Measurements from ENCODE around the gene LIMK1. TPM values are rescaled to one million over a fixed set of nuclear protein-coding genes. Genes with fewer than 3 reads are reported as not detected.

The LIMK1 gene
- total and polyA plus RNA-seq, 3 experiments from 2014 or later, result 10.1 to 23.6 (median 23.1) TPM

GRCh38 chr7:74094224-74095101, 10.9 kb downstream of the LIMK1 start:
- DNase-seq, result peak; percentile 57 to 86 (median 65)
- Mint-ChIP-seq H3K36me3 (peaks cover 7 to 29% (median 11%) of the 10 kb centered on the region in 3 donors), H3K27ac (peak overlapping the region; percentile 95 to 99 (median 98)), H3K9me3 (no peaks in the 10 kb centered on the region), H3K4me3 (peak overlapping the region; percentile 81 to 96 (median 92)), H3K27me3 (no peaks in the 10 kb centered on the region), H3K4me1 (peaks cover 15 to 37% (median 15%) of the 10 kb centered on the region in 3 donors)
- Histone ChIP-seq H3K9me3 (ENCODE audit: low read length) (no peaks in the 10 kb centered on the region), H3K27ac (ENCODE audit: low read depth, low read length) (peak overlapping the region; percentile 82), H3K36me3 (ENCODE audit: insufficient read depth, low read length) (no peaks in the 10 kb centered on the region), H3K4me3 (ENCODE audit: low read length) (peak overlapping the region; percentile 54), H3K4me1 (ENCODE audit: insufficient read depth, low read length) (peaks cover 26% of the 10 kb centered on the region), H3K27me3 (ENCODE audit: insufficient read depth, low read length, poor library complexity, severe bottlenecking) (no peaks in the 10 kb centered on the region)
- ChIA-PET CTCF (interaction anchor here (1.6 to 2.4 kb wide), 3 partner anchors 10 to 307 kb away, joined by 4 to 8 read pairs (median 7); partner anchors contain the start of gene LIMK1), POLR2A (interaction anchor here (0.6 to 1.9 kb wide), 5 partner anchors 10 to 354 kb away, joined by 3 to 17 read pairs (median 5); partner anchors contain the start of genes EIF4H and LIMK1)

DNA sequence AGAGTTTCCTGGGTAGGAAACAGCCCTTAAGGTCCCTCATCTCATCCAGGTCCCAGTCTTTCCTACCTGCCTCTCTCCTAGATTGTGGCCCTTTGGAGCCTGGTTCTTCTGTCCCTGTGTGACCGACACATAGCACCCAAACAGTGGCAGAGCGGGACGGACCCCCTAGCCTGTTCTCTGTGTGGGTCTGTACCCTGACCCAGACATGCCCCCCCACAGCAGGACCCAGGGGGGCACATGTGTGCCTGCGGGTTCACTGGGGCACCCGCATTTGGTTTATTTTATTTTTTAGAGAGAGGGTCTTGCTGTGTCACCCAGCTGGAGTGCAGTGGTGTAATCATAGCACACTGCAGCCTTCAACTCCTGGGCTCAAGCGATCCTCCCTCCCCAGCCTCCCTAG, 11.5 kb downstream of the LIMK1 start:
- Histone ChIP-seq H3K4me1 (ENCODE audit: insufficient read depth, low read length) (peaks cover 26% of the 10 kb centered on the region), H3K4me3 (ENCODE audit: low read length) (peak overlapping the region; percentile 54), H3K27me3 (ENCODE audit: insufficient read depth, low read length, poor library complexity, severe bottlenecking) (no peaks in the 10 kb centered on the region), H3K36me3 (ENCODE audit: insufficient read depth, low read length) (no peaks in the 10 kb centered on the region), H3K9me3 (ENCODE audit: low read length) (no peaks in the 10 kb centered on the region), H3K27ac (ENCODE audit: low read depth, low read length) (peak overlapping the region; percentile 82)
- Mint-ChIP-seq H3K27ac (peak overlapping the region; percentile 95 to 99 (median 98)), H3K9me3 (no peaks in the 10 kb centered on the region), H3K27me3 (no peaks in the 10 kb centered on the region), H3K36me3 (peaks cover 7 to 32% (median 8%) of the 10 kb centered on the region in 3 donors), H3K4me1 (peaks cover 12 to 37% (median 15%) of the 10 kb centered on the region in 3 donors), H3K4me3 (peak overlapping the region; percentile 81 to 96 (median 92))
- ChIA-PET CTCF (no interaction called here), POLR2A (no interaction called here)
- DNase-seq, result no peak

GRCh38 chr7:74097937-74098614, 14.5 kb downstream of the LIMK1 start:
- peak overlapping the region in 6 of 8 donors; percentile 49 to 91 (median 70) for H3K27ac Mint-ChIP-seq
- H3K9me3 Mint-ChIP-seq, result no peaks in the 10 kb centered on the region
- no peaks in the 10 kb centered on the region for H3K27me3 Mint-ChIP-seq
- POLR2A ChIA-PET, result no interaction called here
- H3K36me3 Mint-ChIP-seq, result peaks cover 7 to 49% (median 11%) of the 10 kb centered on the region in 3 donors
- H3K4me3 ChIP-seq (ENCODE audit: low read length), result no peak overlapping the region
- H3K27me3 ChIP-seq (ENCODE audit: insufficient read depth, low read length, poor library complexity, severe bottlenecking), result no peaks in the 10 kb centered on the region
- peak overlapping the region in 1 of 7 donors; percentile 3 for H3K4me3 Mint-ChIP-seq
- no peak for DNase-seq
- H3K27ac ChIP-seq (ENCODE audit: low read depth, low read length), result no peak overlapping the region
- CTCF ChIA-PET, result no interaction called here
- no peaks in the 10 kb centered on the region for H3K9me3 ChIP-seq (ENCODE audit: low read length)
- H3K4me1 ChIP-seq (ENCODE audit: insufficient read depth, low read length), result peaks cover 19% of the 10 kb centered on the region
- no peaks in the 10 kb centered on the region for H3K36me3 ChIP-seq (ENCODE audit: insufficient read depth, low read length)
- H3K4me1 Mint-ChIP-seq, result peaks cover 8 to 24% (median 15%) of the 10 kb centered on the region in 3 donors

DNA sequence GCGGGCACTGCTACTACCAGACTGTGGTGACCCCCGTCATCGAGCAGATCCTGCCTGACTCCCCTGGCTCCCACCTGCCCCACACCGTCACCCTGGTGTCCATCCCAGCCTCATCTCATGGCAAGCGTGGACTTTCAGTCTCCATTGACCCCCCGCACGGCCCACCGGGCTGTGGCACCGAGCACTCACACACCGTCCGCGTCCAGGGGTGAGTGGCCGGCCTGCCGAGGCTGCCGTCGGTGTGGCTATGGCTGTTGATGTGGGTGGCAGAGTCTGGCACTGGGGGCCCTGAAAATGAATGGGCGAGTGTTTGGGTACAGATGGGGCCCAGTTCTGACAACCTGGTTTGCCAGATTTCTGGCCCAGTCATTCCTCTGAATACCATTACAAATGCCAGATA, 15.4 kb downstream of the LIMK1 start:
- ChIA-PET CTCF (no interaction called here), POLR2A (no interaction called here)
- Mint-ChIP-seq H3K27ac (no peak overlapping the region), H3K9me3 (no peaks in the 10 kb centered on the region), H3K36me3 (peaks cover 7 to 55% (median 15%) of the 10 kb centered on the region in 3 donors), H3K4me1 (peaks cover 4 to 15% (median 9%) of the 10 kb centered on the region in 3 donors), H3K27me3 (no peaks in the 10 kb centered on the region), H3K4me3 (no peak overlapping the region)
- Histone ChIP-seq H3K4me1 (ENCODE audit: insufficient read depth, low read length) (peaks cover 9% of the 10 kb centered on the region), H3K9me3 (ENCODE audit: low read length) (no peaks in the 10 kb centered on the region), H3K36me3 (ENCODE audit: insufficient read depth, low read length) (no peaks in the 10 kb centered on the region), H3K27me3 (ENCODE audit: insufficient read depth, low read length, poor library complexity, severe bottlenecking) (no peaks in the 10 kb centered on the region), H3K27ac (ENCODE audit: low read depth, low read length) (no peak overlapping the region), H3K4me3 (ENCODE audit: low read length) (no peak overlapping the region)
- no peak for DNase-seq

DNA sequence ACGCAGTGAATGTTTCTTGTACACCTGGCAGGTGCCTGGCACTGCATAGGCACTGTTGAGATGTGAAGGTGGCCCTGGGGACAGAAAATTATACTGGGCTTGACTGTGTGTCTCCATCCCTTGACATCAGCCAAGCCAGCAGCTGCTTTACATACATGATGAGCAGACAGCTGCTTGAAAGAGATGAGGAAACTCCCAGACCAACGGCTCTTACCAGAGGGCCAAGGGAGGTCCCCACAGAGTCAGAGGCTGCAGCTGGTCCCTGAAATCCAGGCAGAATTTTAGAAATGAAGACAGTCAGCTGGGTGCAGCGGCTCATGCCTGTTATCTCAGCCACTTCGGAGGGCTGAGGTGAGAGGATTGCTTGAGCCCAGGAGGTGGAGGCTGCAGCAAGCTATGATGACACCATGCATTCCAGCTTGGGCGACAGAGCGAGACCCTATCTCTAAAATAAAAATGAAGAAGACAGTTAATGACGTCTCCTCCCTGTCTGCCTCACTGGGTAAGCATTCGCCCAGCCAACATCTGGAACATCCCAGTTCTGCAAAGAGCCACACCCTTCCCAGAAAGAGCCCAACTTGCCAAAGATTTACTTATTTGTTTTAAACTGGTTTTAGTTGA, 17.6 kb downstream of the LIMK1 start:
- CTCF ChIA-PET, result no interaction called here
- H3K36me3 ChIP-seq (ENCODE audit: insufficient read depth, low read length), result peaks cover 4% of the 10 kb centered on the region

DNA sequence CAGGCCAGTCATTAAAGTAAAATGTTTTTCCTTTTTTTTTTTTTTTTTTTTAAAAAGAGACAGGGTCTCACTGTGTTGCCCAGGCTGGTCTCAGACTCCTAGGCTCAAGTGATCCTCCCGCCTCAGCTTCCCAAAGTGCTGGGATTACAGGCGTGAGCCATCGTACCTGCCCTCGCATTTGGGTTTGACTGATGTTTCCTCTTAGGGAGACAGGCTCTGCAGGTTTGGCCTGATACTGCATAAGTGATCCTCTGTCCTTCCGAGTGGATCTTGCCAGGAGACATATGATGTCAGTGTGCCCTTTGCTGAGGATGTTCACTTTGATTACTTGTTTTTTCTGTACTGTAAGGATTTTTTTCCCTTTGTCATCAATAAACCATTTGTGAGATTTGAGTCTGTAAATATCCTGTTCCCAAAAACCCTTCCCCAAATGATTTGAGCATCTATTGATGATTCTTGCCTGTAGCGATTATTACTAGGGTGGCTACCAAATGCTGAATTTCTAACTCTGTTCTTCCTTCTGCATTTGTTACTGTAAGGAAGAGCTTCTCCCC, 19.7 kb downstream of the LIMK1 start:
- H3K27ac ChIP-seq (ENCODE audit: low read depth, low read length), result no peak overlapping the region
- Mint-ChIP-seq H3K27ac (no peak overlapping the region), H3K4me1 (no peaks in the 10 kb centered on the region), H3K27me3 (no peaks in the 10 kb centered on the region), H3K4me3 (no peak overlapping the region), H3K36me3 (peaks cover 0 to 69% (median 7%) of the 10 kb centered on the region in 3 donors), H3K9me3 (no peaks in the 10 kb centered on the region)
- H3K9me3 ChIP-seq (ENCODE audit: low read length), result no peaks in the 10 kb centered on the region
- CTCF ChIA-PET, result interaction anchor here (1.3 to 1.9 kb wide), 2 partner anchors 103 to 298 kb away, joined by 3 to 5 read pairs; no protein-coding TSS in a partner anchor
- H3K27me3 ChIP-seq (ENCODE audit: insufficient read depth, low read length, poor library complexity, severe bottlenecking), result no peaks in the 10 kb centered on the region
- H3K4me3 ChIP-seq (ENCODE audit: low read length), result no peak overlapping the region
- POLR2A ChIA-PET, result no interaction called here
- peaks cover 4% of the 10 kb centered on the region for H3K36me3 ChIP-seq (ENCODE audit: insufficient read depth, low read length)
- no peak for DNase-seq
- H3K4me1 ChIP-seq (ENCODE audit: insufficient read depth, low read length), result no peaks in the 10 kb centered on the region

More for the DNA sequence above, 17.6 kb downstream of the LIMK1 start:
- Histone ChIP-seq H3K4me1 (ENCODE audit: insufficient read depth, low read length) (no peaks in the 10 kb centered on the region), H3K27ac (ENCODE audit: low read depth, low read length) (no peak overlapping the region), H3K9me3 (ENCODE audit: low read length) (no peaks in the 10 kb centered on the region), H3K4me3 (ENCODE audit: low read length) (no peak overlapping the region), H3K27me3 (ENCODE audit: insufficient read depth, low read length, poor library complexity, severe bottlenecking) (no peaks in the 10 kb centered on the region)
- Mint-ChIP-seq H3K9me3 (no peaks in the 10 kb centered on the region), H3K4me1 (peaks cover 0 to 3% (median 0%) of the 10 kb centered on the region in 3 donors), H3K4me3 (no peak overlapping the region), H3K36me3 (peaks cover 7 to 65% (median 15%) of the 10 kb centered on the region in 3 donors), H3K27me3 (no peaks in the 10 kb centered on the region), H3K27ac (peak overlapping the region in 1 of 8 donors; percentile 68)
- POLR2A ChIA-PET, result no interaction called here
- no peak for DNase-seq

GRCh38 chr7:74104702-74105101, 21.1 kb downstream of the LIMK1 start:
- Mint-ChIP-seq H3K27ac (no peak overlapping the region), H3K36me3 (peaks cover 0 to 68% (median 7%) of the 10 kb centered on the region in 3 donors), H3K4me3 (no peak overlapping the region), H3K27me3 (no peaks in the 10 kb centered on the region), H3K9me3 (no peaks in the 10 kb centered on the region), H3K4me1 (no peaks in the 10 kb centered on the region)
- no peaks in the 10 kb centered on the region for H3K9me3 ChIP-seq (ENCODE audit: low read length)
- no peak overlapping the region for H3K4me3 ChIP-seq (ENCODE audit: low read length)
- DNase-seq, result no peak
- H3K36me3 ChIP-seq (ENCODE audit: insufficient read depth, low read length), result peaks cover 4% of the 10 kb centered on the region
- no peaks in the 10 kb centered on the region for H3K27me3 ChIP-seq (ENCODE audit: insufficient read depth, low read length, poor library complexity, severe bottlenecking)
- POLR2A ChIA-PET, result no interaction called here
- H3K4me1 ChIP-seq (ENCODE audit: insufficient read depth, low read length), result no peaks in the 10 kb centered on the region
- CTCF ChIA-PET, result interaction anchor here (0.8 to 1.9 kb wide), 3 partner anchors 84 to 296 kb away, joined by 3 to 5 read pairs (median 3); no protein-coding TSS in a partner anchor
- no peak overlapping the region for H3K27ac ChIP-seq (ENCODE audit: low read depth, low read length)

Data from CD8-positive, alpha-beta memory T cell (primary cell).